GM23338 (cell line): Measurements from ENCODE around the gene NUMB. TPM values are rescaled to one million over a fixed set of nuclear protein-coding genes. Genes with fewer than 3 reads are reported as not detected.
A peak's percentile ranks its signal among the peaks of the same experiment; 100 is the strongest.

Experiments
- ATAC-seq: fragments of 200-7000 bp; cut with Tn5 transposase; 3 replicates; pipeline ENCODE4 v1.9.1; 2020
- DNase-seq: peaks from one replicate; pipeline ENCODE4 v3.0.0-alpha.2; 2015; ENCODE audit warnings: low spot score
- H2AFZ ChIP-seq: fragments of 200-600 bp; sonication (generic); 2 replicates; pipeline ENCODE4 v1.8.0; 2016; ENCODE audit warnings: antibody characterized with exemption, mild to moderate bottlenecking, moderate library complexity
- H3F3A ChIP-seq: fragments of 200-600 bp; sonication (generic); replicated peaks from 2 replicates; pipeline ENCODE4 v1.8.0; 2017; ENCODE audit warnings: antibody characterized with exemption, mixed run types, low read depth
- H3K27ac ChIP-seq: fragments of 200-600 bp; sonication (generic); 2 replicates; pipeline ENCODE4 v1.6.1; 2016; ENCODE audit warnings: low read depth
- H3K27me3 ChIP-seq: fragments of 200-600 bp; sonication (generic); 2 replicates; pipeline ENCODE4 v1.8.0; 2016; ENCODE audit warnings: mild to moderate bottlenecking, mixed run types, moderate library complexity; ENCODE audit not compliant: insufficient read depth
- H3K36me3 ChIP-seq: fragments of 200-600 bp; sonication (generic); 2 replicates; pipeline ENCODE4 v1.8.0; 2016; ENCODE audit warnings: mild to moderate bottlenecking; ENCODE audit not compliant: insufficient read depth
- H3K4me1 ChIP-seq: fragments of 200-600 bp; sonication (generic); 2 replicates; pipeline ENCODE4 v1.8.0; 2016; ENCODE audit warnings: mild to moderate bottlenecking, moderate library complexity; ENCODE audit not compliant: insufficient read depth
- H3K4me2 ChIP-seq: fragments of 200-600 bp; sonication (generic); 2 replicates; pipeline ENCODE4 v1.7.1; 2017; ENCODE audit warnings: mixed run types
- H3K4me3 ChIP-seq: fragments of 200-600 bp; sonication (generic); 2 replicates; pipeline ENCODE4 v1.6.1; 2016; ENCODE audit warnings: mixed run types
- H3K79me2 ChIP-seq: fragments of 200-600 bp; sonication (generic); replicated peaks from 2 replicates; pipeline ENCODE4 v1.8.0; 2017; ENCODE audit warnings: mild to moderate bottlenecking; ENCODE audit not compliant: insufficient read depth
- H3K9me2 ChIP-seq: fragments of 200-600 bp; sonication (generic); 2 replicates; pipeline ENCODE4 v1.8.0; 2017; ENCODE audit not compliant: insufficient read depth
- H4K20me1 ChIP-seq: fragments of 200-600 bp; sonication (generic); replicated peaks from 2 replicates; pipeline ENCODE4 v1.8.0; 2017; ENCODE audit warnings: mild to moderate bottlenecking; ENCODE audit not compliant: insufficient read depth
- H3K27ac Mint-ChIP-seq: 2 replicates; pipeline ENCODE4 v1.8.0; 2020; ENCODE audit warnings: inconsistent platforms, mild to moderate bottlenecking, moderate library complexity, mixed read lengths
- H3K27me3 Mint-ChIP-seq: 3 replicates; pipeline ENCODE4 v1.8.0; 2022; ENCODE audit warnings: low read depth, mild to moderate bottlenecking, moderate library complexity, mixed read lengths, inconsistent platforms; ENCODE audit not compliant: insufficient read depth, poor library complexity
- H3K36me3 Mint-ChIP-seq: 3 replicates; pipeline ENCODE4 v1.8.0; 2021; ENCODE audit warnings: low read depth, mild to moderate bottlenecking, inconsistent platforms, moderate library complexity, mixed read lengths
- H3K4me1 Mint-ChIP-seq: 3 replicates; pipeline ENCODE4 v1.8.0; 2020; ENCODE audit warnings: mild to moderate bottlenecking, inconsistent platforms, mixed read lengths
- H3K4me3 Mint-ChIP-seq: 3 replicates; pipeline ENCODE4 v1.8.0; 2021; ENCODE audit warnings: moderate library complexity, mild to moderate bottlenecking, inconsistent platforms, mixed read lengths
- H3K9me3 Mint-ChIP-seq: 3 replicates; pipeline ENCODE4 v1.8.0; 2020; ENCODE audit warnings: moderate library complexity, mild to moderate bottlenecking, inconsistent platforms, mixed read lengths
- CREB1 ChIP-seq: fragments of 250-450 bp; sonication (Bioruptor Pico); IDR thresholded peaks from 2 replicates; pipeline ENCODE4 v1.5.0; 2020; ENCODE audit warnings: low read depth, mild to moderate bottlenecking, moderate library complexity
- CTCF ChIP-seq, 2 experiments: fragments of 200-600 bp in 1 of 2; sonication (generic) in 1 of 2; conservative IDR thresholded peaks; 2 replicates each; pipeline versions ENCODE4 v1.5.1 to v1.6.1; 2016 to 2017; ENCODE audit warnings: antibody characterized with exemption in 2 of 2, low read depth in 2 of 2, mild to moderate bottlenecking in 2 of 2, moderate library complexity in 1 of 2
- ETS1 ChIP-seq: IDR thresholded peaks from 2 replicates; pipeline ENCODE4 v1.6.1; 2016; ENCODE audit warnings: antibody characterized with exemption
- EZH2 ChIP-seq: fragments of 200-600 bp; sonication (generic); IDR thresholded peaks from one replicate; pipeline ENCODE4 v1.8.0; 2017; ENCODE audit warnings: antibody characterized with exemption, mild to moderate bottlenecking, low read depth; ENCODE audit not compliant: unreplicated experiment
- EZH2phosphoT487 ChIP-seq: fragments of 200-600 bp; sonication (generic); IDR thresholded peaks from one replicate; pipeline ENCODE4 v1.8.1; 2018; ENCODE audit warnings: antibody characterized with exemption; ENCODE audit not compliant: unreplicated experiment
- JUNB ChIP-seq: IDR thresholded peaks from one replicate; pipeline ENCODE4 v1.6.1; 2016; ENCODE audit warnings: antibody characterized with exemption; ENCODE audit not compliant: unreplicated experiment
- NANOG ChIP-seq: IDR thresholded peaks from 2 replicates; pipeline ENCODE4 v1.6.1; 2016; ENCODE audit warnings: antibody characterized with exemption, borderline replicate concordance
- POLR2AphosphoS5 ChIP-seq: IDR thresholded peaks from 2 replicates; pipeline ENCODE4 v1.6.1; 2016; ENCODE audit warnings: antibody characterized with exemption, low read depth
- REST ChIP-seq: IDR thresholded peaks from one replicate; pipeline ENCODE4 v1.6.1; 2018; ENCODE audit warnings: antibody characterized with exemption; ENCODE audit not compliant: unreplicated experiment
- STAT1 ChIP-seq: IDR thresholded peaks from one replicate; pipeline ENCODE4 v1.6.1; 2016; ENCODE audit warnings: antibody characterized with exemption; ENCODE audit not compliant: unreplicated experiment
- ZNF114 ChIP-seq: fragments of 250-450 bp; sonication (Bioruptor Pico); IDR thresholded peaks from 2 replicates; pipeline ENCODE4 v1.5.0; 2020; ENCODE audit warnings: mild to moderate bottlenecking, moderate library complexity
- ZNF331 ChIP-seq: fragments of 250-450 bp; sonication (Bioruptor Pico); IDR thresholded peaks from 2 replicates; pipeline ENCODE4 v1.5.0; 2020; ENCODE audit warnings: low read depth, mild to moderate bottlenecking, moderate library complexity
- ZNF462 ChIP-seq: fragments of 250-450 bp; sonication (Bioruptor Pico); IDR thresholded peaks from 2 replicates; pipeline ENCODE4 v1.5.0; 2020; ENCODE audit warnings: mild to moderate bottlenecking, moderate library complexity
- polyA plus RNA-seq: library from polyadenylated mRNA; unstranded; fragments of >200 nt; fragmentation: Nextera tagmentation; extraction: Ambion mirVana; gene quantifications from 2 replicates; pipeline ENCODE4 v1.2.1, GENCODE V29; 2016
- total RNA-seq: library from RNA; depleted of rRNA; stranded (reverse); fragments of >200 nt; shearing (Covaris generic); gene quantifications from 2 replicates; pipeline ENCODE4 v1.2.3, GENCODE V29; 2014

NUMB gene
- total and polyA plus RNA-seq, 2 experiments from 2014 or later, result 32.1 to 36.7 TPM

- Histone ChIP-seq H3K4me2 (no peak overlapping the region), H3K9me2 (no peaks in the 10 kb centered on the region), H3K27me3 (no peaks in the 10 kb centered on the region), H3K79me2 (peaks cover 95% of the 10 kb centered on the region), H3K4me1 (no peaks in the 10 kb centered on the region), H3F3A (no peaks in the 10 kb centered on the region), H3K36me3 (no peaks in the 10 kb centered on the region), H3K4me3 (no peak overlapping the region), H4K20me1 (peaks cover 14% of the 10 kb centered on the region), H2AFZ (no peak overlapping the region), H3K27ac (0 out of 2 replicates have a peak overlapping the region, but pooled peaks have one; percentile 57)
- H3K9me3 Mint-ChIP-seq, result no peaks in the 10 kb centered on the region
- peaks cover under 1% of the 10 kb centered on the region for H3K27me3 Mint-ChIP-seq
- H3K4me3 Mint-ChIP-seq, result no peak overlapping the region
- no peaks in the 10 kb centered on the region for H3K36me3 Mint-ChIP-seq
- TF ChIP-seq ZNF331 (CRISPR knock-in tag) (no peak), POLR2AphosphoS5 (no peak), JUNB (no peak), CREB1 (CRISPR knock-in tag) (no peak), STAT1 (no peak), ZNF114 (CRISPR knock-in tag) (no peak), EZH2phosphoT487 (no peak), NANOG (no peak), CTCF (conservative IDR thresholded peaks at IDR 0.05; ENCODE audit: low read depth in 2 of 2) (no peak), EZH2 (no peak), ETS1 (no peak), ZNF462 (CRISPR knock-in tag) (no peak), REST (no peak)
- peaks cover 7% of the 10 kb centered on the region for H3K4me1 Mint-ChIP-seq
- DNase-seq, result no peak
- ATAC-seq, result no peak
- no peak overlapping the region for H3K27ac Mint-ChIP-seq
Observed at GRCh38 chr14:73427516-73428264, 30.7 kb downstream of the NUMB start.
